HepG2 (cell line): ENCODE data around the gene EPB41L4A. TPM values are rescaled to one million over a fixed set of nuclear protein-coding genes. Genes with fewer than 3 reads are reported as not detected.

Experiments used
- ATF2 ChIP-seq: sonication (generic); formaldehyde crosslinking; IDR thresholded peaks from 2 replicates; pipeline ENCODE4 v1.4.0; 2020; ENCODE audit warnings: missing genetic modification reagents
- CEBPG ChIP-seq: IDR thresholded peaks from 2 replicates; pipeline ENCODE4 v1.6.1; 2016
- CSRNP2 ChIP-seq: sonication (generic); formaldehyde crosslinking; conservative IDR thresholded peaks from 2 replicates; pipeline ENCODE4 v1.8.0; 2022; ENCODE audit warnings: low read depth, missing genetic modification reagents
- FOXP1 ChIP-seq, 2 experiments: fragments of 450-650 bp in 1 of 2; IDR thresholded peaks; 2 replicates each; pipeline ENCODE4 v1.6.1; 2017 to 2018; ENCODE audit warnings: antibody characterized with exemption in 1 of 2
- HNRNPUL1 ChIP-seq: fragments of 200-400 bp; formaldehyde crosslinking; IDR thresholded peaks from 2 replicates; pipeline ENCODE4 v1.6.1; 2017; ENCODE audit warnings: low read depth, mild to moderate bottlenecking, low read length, moderate library complexity
- ISX ChIP-seq: sonication (generic); formaldehyde crosslinking; conservative IDR thresholded peaks from 2 replicates; pipeline ENCODE4 v1.5.0; 2020; ENCODE audit warnings: missing genetic modification reagents
- RFXANK ChIP-seq: IDR thresholded peaks from 2 replicates; pipeline ENCODE4 v1.6.1; 2016
- SALL1 ChIP-seq: sonication (generic); formaldehyde crosslinking; IDR thresholded peaks from 2 replicates; pipeline ENCODE4 v1.8.0; 2022; ENCODE audit warnings: mild to moderate bottlenecking, missing genetic modification reagents
- SIX1 ChIP-seq: sonication (generic); formaldehyde crosslinking; IDR thresholded peaks from 2 replicates; pipeline ENCODE4 v1.4.0; 2020; ENCODE audit warnings: missing genetic modification reagents, borderline replicate concordance
- SSRP1 ChIP-seq: IDR thresholded peaks from 2 replicates; pipeline ENCODE4 v1.6.1; 2016; ENCODE audit warnings: control low read depth
- ZBTB33 ChIP-seq: sonication (generic); formaldehyde crosslinking; IDR thresholded peaks from 2 replicates; pipeline ENCODE4 v1.4.0; 2020; ENCODE audit warnings: missing genetic modification reagents
- ZFAT ChIP-seq: sonication (generic); formaldehyde crosslinking; conservative IDR thresholded peaks from 2 replicates; pipeline ENCODE4 v1.8.1; 2023; ENCODE audit warnings: missing genetic modification reagents, inconsistent platforms
- ZNF282 ChIP-seq: fragments of 450-650 bp; IDR thresholded peaks from 2 replicates; pipeline ENCODE4 v1.6.1; 2018; ENCODE audit not compliant: partially characterized antibody
- ZNF331 ChIP-seq: sonication (generic); formaldehyde crosslinking; IDR thresholded peaks from 2 replicates; pipeline ENCODE4 v1.4.0; 2020; ENCODE audit warnings: missing genetic modification reagents
- ZNF343 ChIP-seq: sonication (generic); formaldehyde crosslinking; IDR thresholded peaks from 2 replicates; pipeline ENCODE4 v1.4.0; 2020; ENCODE audit warnings: mild to moderate bottlenecking, missing genetic modification reagents
- ZNF691 ChIP-seq: sonication (generic); formaldehyde crosslinking; IDR thresholded peaks from 2 replicates; pipeline ENCODE4 v1.4.0; 2020; ENCODE audit warnings: missing genetic modification reagents, low read depth, mild to moderate bottlenecking, borderline replicate concordance
- ZNF710 ChIP-seq: sonication (generic); formaldehyde crosslinking; IDR thresholded peaks from 2 replicates; pipeline ENCODE4 v1.5.0; 2020; ENCODE audit warnings: mild to moderate bottlenecking, missing genetic modification reagents, borderline replicate concordance
- ZNF781 ChIP-seq: sonication (generic); formaldehyde crosslinking; IDR thresholded peaks from 2 replicates; pipeline ENCODE4 v1.5.1; 2020; ENCODE audit warnings: borderline replicate concordance, mild to moderate bottlenecking, missing genetic modification reagents; ENCODE audit errors: not compliant biosample characterization
- ZNF883 ChIP-seq: sonication (generic); formaldehyde crosslinking; IDR thresholded peaks from 2 replicates; pipeline ENCODE4 v1.5.1; 2020; ENCODE audit warnings: mild to moderate bottlenecking, missing genetic modification reagents; ENCODE audit errors: not compliant biosample characterization
- ZSCAN22 ChIP-seq: sonication (generic); formaldehyde crosslinking; IDR thresholded peaks from 2 replicates; pipeline ENCODE4 v1.4.0; 2020; ENCODE audit warnings: mild to moderate bottlenecking, missing genetic modification reagents
- polyA plus RNA-seq, 8 experiments: library from polyadenylated mRNA; depleted of rRNA in 3 of 8; stranded (reverse) in 7 of 8; unstranded in 1 of 8; fragments of >200 nt; fragmentation: Illumina TruSeq in 4 of 8; extraction: Trizol in 4 of 8; gene quantifications; 2 replicates each; pipeline versions ENCODE4 v1.2.1 to v1.2.3, GENCODE V29; 2011 to 2016; ENCODE audit warnings: low read depth in 4 of 8, missing spikeins in 1 of 8, mixed read lengths in 1 of 8; ENCODE audit not compliant: insufficient read depth in 1 of 8
- total RNA-seq, 5 experiments: library from RNA; depleted of rRNA; stranded (reverse); fragments of >200 nt; fragmentation: Illumina TruSeq; extraction: Trizol; gene quantifications; 2 replicates each; pipeline ENCODE4 v1.2.3, GENCODE V29; 2016; ENCODE audit warnings: low read depth in 1 of 5

Gene EPB41L4A
- total and polyA plus RNA-seq, 2 of the 13 experiments (the other 11 are each of a cell fraction or from before 2014, with no cell fraction given), result 0.07 TPM; not detected in 1

GRCh38 chr5:112165897-112166737 lies 253.0 kb downstream of the EPB41L4A start (continued):
- TF ChIP-seq ZNF710, result no peak
- 0 out of 2 replicates have a peak, but pooled peaks have one; percentile 34 for TF ChIP-seq ATF2 (CRISPR knock-in tag)
- no peak for TF ChIP-seq ZBTB33
- TF ChIP-seq FOXP1 (IDR thresholded peaks at IDR 0.05), result no peak
- TF ChIP-seq FOXP1 (CRISPR knock-in tag; IDR thresholded peaks at IDR 0.05), result peak; percentile 66; the same call in 1 of the 2 replicates
- no peak for TF ChIP-seq ZNF883
- TF ChIP-seq ZSCAN22 (CRISPR knock-in tag), result no peak
- TF ChIP-seq SSRP1, result peak; percentile 39; the same call in 1 of the 2 replicates
- TF ChIP-seq HNRNPUL1, result no peak
- no peak for TF ChIP-seq SIX1
- TF ChIP-seq CSRNP2 (CRISPR knock-in tag), result no peak
- TF ChIP-seq RFXANK, result no peak
- 0 out of 2 replicates have a peak, but pooled peaks have one; percentile 18 for TF ChIP-seq SALL1 (CRISPR knock-in tag)
- TF ChIP-seq ZFAT (CRISPR knock-in tag), result no peak
- no peak for TF ChIP-seq ZNF343 (CRISPR knock-in tag)
- no peak for TF ChIP-seq ZNF282
- TF ChIP-seq ZNF691 (CRISPR knock-in tag), result no peak
- peak; percentile 73 for TF ChIP-seq CEBPG (CRISPR knock-in tag)
- TF ChIP-seq ZNF331 (CRISPR knock-in tag), result no peak
- TF ChIP-seq ZNF781 (CRISPR knock-in tag), result no peak
- no peak for TF ChIP-seq ISX (CRISPR knock-in tag)
